Measurements from ENCODE around the gene AP3D1.

AP3D1 gene

DNA sequence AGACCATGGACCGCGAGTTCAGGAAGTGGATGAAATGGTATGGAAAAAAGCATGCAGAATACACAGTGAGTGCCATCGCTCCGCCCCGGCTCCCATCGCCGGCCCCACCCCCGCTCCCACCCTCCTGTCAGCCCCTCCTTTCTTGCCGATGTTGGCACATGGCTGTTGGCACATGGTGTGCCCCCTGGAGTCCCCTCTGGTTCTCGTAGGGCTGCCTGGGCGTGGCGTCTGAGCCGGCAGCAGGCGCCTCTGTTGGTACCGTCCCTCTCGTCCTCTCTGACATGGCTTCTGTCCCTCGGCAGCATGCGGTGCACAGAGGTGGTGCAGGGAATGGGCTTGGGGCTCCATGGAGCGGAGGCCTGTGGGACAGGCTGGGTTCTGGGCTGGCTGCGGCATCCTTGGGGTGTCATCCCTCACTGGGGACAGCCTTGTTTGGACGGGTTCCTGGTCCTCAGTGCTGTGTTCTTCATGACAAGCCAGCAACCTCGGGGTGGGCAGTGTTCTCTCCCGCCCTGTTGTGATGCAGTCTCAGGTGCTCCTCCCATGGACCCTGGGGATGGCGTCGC lies 43.2 kb upstream of the AP3D1 start:
- Histone ChIP-seq H3K9me3 (ENCODE audit: insufficient read depth, low read length) (no peaks in the 10 kb centered on the region), H3K4me1 (ENCODE audit: low read length) (no peaks in the 10 kb centered on the region), H3K79me2 (ENCODE audit: low read length) (peaks cover 32% of the 10 kb centered on the region), H2AFZ (ENCODE audit: low read depth, low read length) (no peak overlapping the region), H3K4me3 (ENCODE audit: low read length) (no peak overlapping the region), H3K27ac (ENCODE audit: low read length) (no peak overlapping the region), H3K9ac (ENCODE audit: low read length) (no peak overlapping the region), H3K36me3 (replicated peaks; ENCODE audit: low read depth, low read length) (peaks cover 44% of the 10 kb centered on the region), H3K4me2 (ENCODE audit: low read length) (no peak overlapping the region), H3K27me3 (ENCODE audit: low read depth, low read length) (no peaks in the 10 kb centered on the region), H4K20me1 (ENCODE audit: insufficient read depth, low read length) (peaks cover 55% of the 10 kb centered on the region)
- TF ChIP-seq, protein P1, sequence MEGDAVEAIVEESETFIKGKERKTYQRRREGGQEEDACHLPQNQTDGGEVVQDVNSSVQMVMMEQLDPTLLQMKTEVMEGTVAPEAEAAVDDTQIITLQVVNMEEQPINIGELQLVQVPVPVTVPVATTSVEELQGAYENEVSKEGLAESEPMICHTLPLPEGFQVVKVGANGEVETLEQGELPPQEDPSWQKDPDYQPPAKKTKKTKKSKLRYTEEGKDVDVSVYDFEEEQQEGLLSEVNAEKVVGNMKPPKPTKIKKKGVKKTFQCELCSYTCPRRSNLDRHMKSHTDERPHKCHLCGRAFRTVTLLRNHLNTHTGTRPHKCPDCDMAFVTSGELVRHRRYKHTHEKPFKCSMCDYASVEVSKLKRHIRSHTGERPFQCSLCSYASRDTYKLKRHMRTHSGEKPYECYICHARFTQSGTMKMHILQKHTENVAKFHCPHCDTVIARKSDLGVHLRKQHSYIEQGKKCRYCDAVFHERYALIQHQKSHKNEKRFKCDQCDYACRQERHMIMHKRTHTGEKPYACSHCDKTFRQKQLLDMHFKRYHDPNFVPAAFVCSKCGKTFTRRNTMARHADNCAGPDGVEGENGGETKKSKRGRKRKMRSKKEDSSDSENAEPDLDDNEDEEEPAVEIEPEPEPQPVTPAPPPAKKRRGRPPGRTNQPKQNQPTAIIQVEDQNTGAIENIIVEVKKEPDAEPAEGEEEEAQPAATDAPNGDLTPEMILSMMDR (IDR thresholded peaks at IDR 0.05; ENCODE audit: low read depth, low read length): no peak
- TF ChIP-seq EZH2phosphoT487 (IDR thresholded peaks at IDR 0.05; ENCODE audit: low read depth): no peak

DNA sequence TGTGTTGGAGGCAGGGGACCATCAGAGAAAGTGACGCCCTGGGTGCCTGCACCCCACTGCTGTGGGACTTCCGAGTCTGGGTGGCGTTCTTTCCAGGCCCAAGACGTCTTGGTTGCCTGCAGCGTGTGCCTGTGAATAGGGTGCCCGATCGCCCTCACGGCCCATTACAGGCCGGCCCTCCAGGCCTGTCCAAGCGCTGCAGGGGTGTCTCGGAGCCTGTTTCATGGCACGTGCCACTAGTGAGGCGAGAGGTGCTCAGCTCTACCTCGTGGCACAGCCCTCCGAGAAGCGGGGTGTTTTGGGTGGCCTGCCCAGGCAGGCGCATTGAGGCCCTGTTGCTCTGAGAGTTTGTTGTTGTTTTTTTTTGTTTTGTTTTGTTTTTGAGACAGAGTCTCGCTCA lies 42.4 kb upstream of the AP3D1 start:
- no peak overlapping the region for H3K4me2 ChIP-seq (ENCODE audit: low read length)
- H3K9ac ChIP-seq (ENCODE audit: low read length): no peak overlapping the region
- H2AFZ ChIP-seq (ENCODE audit: low read depth, low read length): no peak overlapping the region
- H3K4me1 ChIP-seq (ENCODE audit: low read length): no peaks in the 10 kb centered on the region
- H3K27me3 ChIP-seq (ENCODE audit: low read depth, low read length): no peaks in the 10 kb centered on the region
- TF ChIP-seq EZH2phosphoT487 (IDR thresholded peaks at IDR 0.05; ENCODE audit: low read depth): no peak
- TF ChIP-seq, protein P1 (IDR thresholded peaks at IDR 0.05; ENCODE audit: low read depth, low read length): no peak
- H3K4me3 ChIP-seq (ENCODE audit: low read length): no peak overlapping the region
- no peak overlapping the region for H3K27ac ChIP-seq (ENCODE audit: low read length)
- peaks cover 31% of the 10 kb centered on the region for H3K79me2 ChIP-seq (ENCODE audit: low read length)
- H4K20me1 ChIP-seq (ENCODE audit: insufficient read depth, low read length): peaks cover 56% of the 10 kb centered on the region
- H3K9me3 ChIP-seq (ENCODE audit: insufficient read depth, low read length): no peaks in the 10 kb centered on the region
- peaks cover 51% of the 10 kb centered on the region for H3K36me3 ChIP-seq (replicated peaks; ENCODE audit: low read depth, low read length)

DNA sequence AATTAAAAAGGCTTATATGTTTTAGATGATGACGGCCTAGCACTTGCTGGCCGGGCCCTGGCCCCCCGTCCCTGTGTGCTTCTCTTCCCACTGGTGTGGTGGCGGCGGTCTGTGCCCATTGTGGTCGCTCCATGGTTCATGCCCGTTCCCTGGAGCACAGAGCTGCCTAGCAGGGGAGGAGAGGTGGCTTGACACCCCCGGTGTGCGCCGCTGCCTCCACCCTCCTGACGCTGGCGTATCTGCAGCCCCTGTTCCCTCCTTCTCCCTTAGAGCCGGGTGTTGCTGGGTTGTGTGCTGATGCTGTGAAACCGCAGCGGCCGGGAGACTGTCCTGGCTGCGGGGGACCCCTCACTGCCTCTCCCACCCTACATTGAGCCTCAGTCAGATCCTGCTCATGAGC lies 41.5 kb upstream of the AP3D1 start:
- Histone ChIP-seq H3K79me2 (ENCODE audit: low read length) (peaks cover 24% of the 10 kb centered on the region), H3K27ac (ENCODE audit: low read length) (no peak overlapping the region), H2AFZ (ENCODE audit: low read depth, low read length) (no peak overlapping the region), H3K4me1 (ENCODE audit: low read length) (peaks cover 3% of the 10 kb centered on the region), H3K4me2 (ENCODE audit: low read length) (no peak overlapping the region), H3K9me3 (ENCODE audit: insufficient read depth, low read length) (no peaks in the 10 kb centered on the region), H3K9ac (ENCODE audit: low read length) (no peak overlapping the region), H3K36me3 (replicated peaks; ENCODE audit: low read depth, low read length) (peaks cover 55% of the 10 kb centered on the region), H4K20me1 (ENCODE audit: insufficient read depth, low read length) (peaks cover 54% of the 10 kb centered on the region), H3K4me3 (ENCODE audit: low read length) (no peak overlapping the region), H3K27me3 (ENCODE audit: low read depth, low read length) (no peaks in the 10 kb centered on the region)
- TF ChIP-seq, protein P1 (IDR thresholded peaks at IDR 0.05; ENCODE audit: low read depth, low read length): no peak
- no peak for TF ChIP-seq EZH2phosphoT487 (IDR thresholded peaks at IDR 0.05; ENCODE audit: low read depth)

DNA sequence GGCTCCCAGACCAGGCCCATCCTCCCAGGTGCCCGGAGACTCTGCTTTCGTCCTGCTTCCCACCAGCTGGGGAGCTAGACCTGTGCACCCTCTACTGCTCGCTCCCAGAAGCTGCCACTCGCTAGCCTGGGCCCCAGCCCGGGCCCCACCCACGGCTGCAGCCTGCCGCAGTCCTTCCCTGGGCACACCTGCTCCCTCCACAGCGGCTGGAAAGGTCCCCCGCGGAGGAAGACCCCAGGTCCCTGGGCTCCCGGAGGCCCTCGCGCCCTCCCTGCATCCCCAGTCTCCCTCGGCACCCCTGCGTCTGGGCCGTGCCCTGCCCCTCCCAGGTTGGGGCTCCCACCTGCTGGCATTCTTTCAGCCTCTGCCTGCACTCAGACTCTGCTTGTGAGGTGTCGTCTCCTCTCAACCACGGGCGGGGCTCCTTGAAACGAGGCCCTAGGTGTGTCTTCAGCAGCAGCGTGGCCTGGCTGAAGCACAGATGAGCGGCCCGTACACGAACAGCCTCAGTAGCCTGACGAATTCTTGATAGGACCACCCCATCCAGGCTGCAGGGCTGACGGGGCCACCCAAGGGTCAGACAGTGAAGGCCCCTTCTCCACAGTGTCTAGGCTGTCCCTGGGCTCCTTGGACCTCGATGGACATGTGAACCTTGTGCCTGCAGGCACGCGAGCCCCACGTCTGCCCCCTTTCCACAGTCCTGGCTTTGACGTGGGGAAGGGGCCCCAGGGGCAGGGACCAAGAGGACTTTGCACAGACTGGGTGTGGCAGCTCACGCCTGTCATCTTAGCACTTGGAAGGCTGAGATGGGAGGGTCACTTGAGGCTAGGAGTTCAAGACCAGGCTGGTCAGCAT lies 40.3 kb upstream of the AP3D1 start:
- Histone ChIP-seq H3K9ac (ENCODE audit: low read length) (no peak overlapping the region), H3K9me3 (ENCODE audit: insufficient read depth, low read length) (no peaks in the 10 kb centered on the region), H2AFZ (ENCODE audit: low read depth, low read length) (no peak overlapping the region), H3K4me2 (ENCODE audit: low read length) (no peak overlapping the region), H4K20me1 (ENCODE audit: insufficient read depth, low read length) (peaks cover 51% of the 10 kb centered on the region), H3K79me2 (ENCODE audit: low read length) (peaks cover 21% of the 10 kb centered on the region), H3K4me1 (ENCODE audit: low read length) (peaks cover 13% of the 10 kb centered on the region), H3K4me3 (ENCODE audit: low read length) (no peak overlapping the region), H3K27me3 (ENCODE audit: low read depth, low read length) (no peaks in the 10 kb centered on the region), H3K36me3 (replicated peaks; ENCODE audit: low read depth, low read length) (peaks cover 63% of the 10 kb centered on the region), H3K27ac (ENCODE audit: low read length) (no peak overlapping the region)
- TF ChIP-seq, protein P1 (IDR thresholded peaks at IDR 0.05; ENCODE audit: low read depth, low read length): no peak
- no peak for TF ChIP-seq EZH2phosphoT487 (IDR thresholded peaks at IDR 0.05; ENCODE audit: low read depth)

All from OCI-LY3 (cell line).